ENCODE results near the gene ZNF419.
A peak's percentile ranks its signal among the peaks of the same experiment; 100 is the strongest.

ZNF419 gene

DNA sequence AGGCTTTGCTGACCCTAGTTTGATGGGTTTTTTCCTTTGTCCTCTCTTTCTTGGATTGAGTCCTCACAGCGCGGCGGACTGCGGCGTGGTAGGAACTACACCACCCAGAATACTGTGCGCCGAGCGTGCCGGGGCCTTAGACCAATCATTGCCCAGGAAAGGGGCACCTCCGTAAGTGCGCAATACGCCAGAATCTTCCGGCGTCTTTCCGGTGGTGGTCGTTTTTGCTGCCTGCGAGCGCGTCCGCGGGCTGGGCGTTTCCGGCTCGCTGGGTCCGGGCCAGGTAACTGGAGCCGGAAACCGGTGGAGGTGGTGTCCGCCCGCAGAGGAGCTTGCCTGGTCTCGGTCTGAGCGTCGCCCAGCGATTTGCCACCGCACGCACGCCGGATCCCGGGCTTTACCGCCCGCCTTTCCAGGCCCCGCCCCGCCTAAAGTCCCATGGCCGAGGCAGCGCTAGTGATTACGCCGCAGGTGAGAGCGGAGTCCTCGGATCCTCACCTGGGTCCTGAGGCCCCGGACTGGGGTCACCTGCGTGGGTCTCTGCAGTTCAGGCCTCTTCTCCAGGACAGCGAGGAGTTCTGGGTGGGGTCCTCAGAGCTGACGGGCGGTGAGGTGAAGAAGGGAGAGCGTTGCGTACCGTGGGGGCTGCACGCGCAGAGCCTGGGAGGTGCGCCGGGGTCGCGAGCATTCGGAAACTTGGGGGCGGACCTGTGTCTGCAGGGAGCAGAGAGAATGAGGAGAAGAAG lies 39.8 kb downstream of the ZNF419 start, which contains the start of gene ZNF549:
TSS of gene ZNF549 (plus strand) at position 221 of the 746 bp plus-strand sequence. CDS start at position 439, 218 bp downstream.
- peak; percentile 96 for FAIRE-seq
- peak; percentile 90 for DNase-seq (ENCODE audit: insufficient read length, low spot score)

DNA sequence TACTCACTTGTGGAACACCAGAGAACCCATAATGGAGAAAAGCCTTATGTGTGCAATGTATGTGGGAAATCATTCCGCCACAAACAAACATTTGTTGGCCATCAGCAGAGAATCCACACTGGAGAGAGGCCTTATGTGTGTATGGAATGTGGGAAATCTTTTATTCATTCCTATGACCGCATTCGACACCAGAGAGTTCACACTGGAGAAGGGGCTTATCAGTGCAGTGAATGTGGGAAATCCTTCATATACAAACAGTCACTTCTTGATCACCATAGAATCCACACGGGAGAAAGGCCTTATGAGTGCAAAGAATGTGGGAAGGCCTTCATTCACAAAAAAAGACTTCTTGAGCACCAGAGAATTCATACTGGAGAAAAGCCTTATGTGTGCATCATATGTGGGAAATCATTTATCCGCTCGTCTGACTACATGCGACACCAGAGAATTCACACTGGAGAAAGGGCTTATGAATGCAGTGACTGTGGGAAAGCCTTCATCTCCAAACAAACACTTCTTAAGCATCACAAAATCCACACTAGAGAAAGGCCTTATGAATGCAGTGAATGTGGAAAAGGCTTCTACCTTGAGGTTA lies 50.5 kb downstream of the ZNF419 start:
- DNase-seq (ENCODE audit: insufficient read length, low spot score) = no peak
- no peak for FAIRE-seq
